Occipital lobe (tissue), 2 donors: Measurements from ENCODE around the gene MYO16. TPM values are rescaled to one million over a fixed set of nuclear protein-coding genes. Genes with fewer than 3 reads are reported as not detected.
A peak's percentile ranks its signal among the peaks of the same experiment; 100 is the strongest.

Experiments
- DNase-seq: peaks from one replicate; lab custom pipeline; 2025; lab: John Stamatoyannopoulos, UW
- total RNA-seq: library from RNA; depleted of rRNA; stranded (reverse); fragments of >200 nt; gene quantifications from one replicate; pipeline ENCODE4 v1.2.3, GENCODE V29; 2014

MYO16 gene
- total RNA-seq, 1 donor from 2014 or later = 105 TPM

- DNase-seq = no peak
Measured at GRCh38 chr13:108789476-108789875, 160.1 kb downstream of the MYO16 start.

DNA sequence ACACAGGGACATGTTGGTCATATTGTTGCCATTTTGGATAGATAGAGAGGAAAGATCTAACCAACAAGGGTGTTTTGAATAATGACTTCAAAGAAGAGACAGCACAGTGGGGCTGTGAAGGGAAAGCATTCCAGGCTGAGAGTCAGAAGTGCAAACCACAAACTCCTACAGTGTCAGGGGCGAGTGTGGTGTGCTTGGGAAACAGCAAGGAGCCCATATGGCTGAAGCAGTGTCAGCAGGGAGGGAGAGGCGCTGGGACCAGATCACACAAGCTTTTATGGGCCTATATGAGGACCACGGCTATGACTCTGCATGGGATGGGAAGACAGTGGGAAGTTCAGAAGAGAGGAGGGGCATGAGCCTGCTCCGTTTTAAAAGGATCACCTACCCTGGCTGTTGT is 166.4 kb downstream of the MYO16 start:
- DNase-seq = no peak

DNA sequence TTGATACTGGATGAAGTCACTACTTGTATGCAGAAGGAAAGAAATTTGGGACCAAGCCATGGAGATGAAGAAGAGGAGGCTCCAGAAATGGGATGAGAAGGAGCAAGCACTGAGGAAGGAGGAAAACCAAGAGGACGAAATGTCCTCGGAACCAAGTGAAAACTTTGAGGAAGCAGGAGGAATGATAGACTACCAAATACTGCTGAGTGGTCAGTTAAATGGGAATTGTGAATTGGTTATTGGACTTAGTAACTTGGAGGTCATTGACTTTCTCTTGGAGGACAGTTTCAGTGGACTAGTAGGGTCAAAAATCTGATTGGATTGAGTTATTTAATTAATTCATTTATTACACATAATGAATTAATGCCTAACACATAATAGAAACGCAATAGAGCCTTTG is 167.9 kb downstream of the MYO16 start:
- no peak for DNase-seq

- DNase-seq = no peak
Measured at GRCh38 chr13:108807841-108808240, 178.4 kb downstream of the MYO16 start.

DNA sequence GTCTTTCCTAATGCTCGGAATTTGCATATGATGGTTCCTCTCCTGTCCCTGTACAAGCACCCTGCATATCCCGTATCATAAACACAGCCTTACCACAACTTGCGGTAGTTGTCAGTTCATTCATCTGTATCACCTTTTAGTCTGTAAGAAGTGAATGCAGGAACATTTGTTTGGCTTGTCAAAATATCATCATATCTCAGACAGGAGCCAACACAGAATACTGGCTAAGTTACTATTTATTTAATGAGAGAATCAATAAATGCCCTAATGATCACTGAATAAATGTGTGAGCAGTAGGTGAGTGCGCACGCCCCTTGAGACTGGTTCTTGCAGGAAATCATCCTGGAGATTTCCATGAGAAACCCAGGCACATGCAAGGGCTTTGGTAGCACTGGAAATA is 182.8 kb downstream of the MYO16 start:
- no peak for DNase-seq

DNA sequence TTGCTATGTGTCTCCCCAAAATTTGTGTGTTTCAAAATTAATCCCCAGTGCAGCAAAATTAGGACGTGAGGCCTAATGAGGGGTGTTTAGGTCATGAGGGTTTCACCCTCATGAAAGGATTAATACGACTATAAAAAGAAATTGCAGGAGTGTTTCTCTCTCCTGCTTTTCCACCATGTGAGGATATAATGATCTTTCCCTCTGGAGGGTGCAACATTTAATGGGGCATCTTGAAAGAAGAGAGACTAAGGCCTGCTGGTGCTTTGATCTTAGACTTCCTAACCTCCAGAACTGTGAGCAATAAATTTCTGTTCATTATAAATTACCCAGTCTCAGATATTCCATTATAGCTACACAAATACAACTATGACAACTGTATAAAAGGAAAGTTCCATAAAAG is 183.2 kb downstream of the MYO16 start:
- no peak for DNase-seq

GRCh38 chr13:108813587-108814170 is 184.3 kb downstream of the MYO16 start:
- DNase-seq = no peak

DNA sequence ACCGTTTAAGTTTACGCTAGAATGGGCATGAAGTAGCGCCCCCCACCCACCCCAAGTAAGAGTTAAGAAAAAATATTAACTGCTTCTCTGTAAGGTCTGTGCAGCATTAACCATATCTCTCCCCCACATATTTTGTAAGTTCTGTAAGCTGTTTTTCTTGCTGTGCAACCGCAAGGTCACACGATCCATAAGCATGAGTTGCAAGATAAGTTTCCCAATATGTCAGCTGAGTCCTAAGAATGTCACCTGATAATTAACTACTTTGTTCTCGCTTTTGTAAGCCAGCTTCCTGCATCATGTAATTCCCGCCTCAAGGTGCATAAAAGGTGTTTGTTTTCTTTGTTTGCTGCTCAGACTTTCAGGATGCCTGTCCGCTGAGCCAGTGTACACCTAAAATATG is 187.0 kb downstream of the MYO16 start:
- DNase-seq = no peak

GRCh38 chr13:108827646-108828045 is 198.2 kb downstream of the MYO16 start:
- no peak for DNase-seq

DNA sequence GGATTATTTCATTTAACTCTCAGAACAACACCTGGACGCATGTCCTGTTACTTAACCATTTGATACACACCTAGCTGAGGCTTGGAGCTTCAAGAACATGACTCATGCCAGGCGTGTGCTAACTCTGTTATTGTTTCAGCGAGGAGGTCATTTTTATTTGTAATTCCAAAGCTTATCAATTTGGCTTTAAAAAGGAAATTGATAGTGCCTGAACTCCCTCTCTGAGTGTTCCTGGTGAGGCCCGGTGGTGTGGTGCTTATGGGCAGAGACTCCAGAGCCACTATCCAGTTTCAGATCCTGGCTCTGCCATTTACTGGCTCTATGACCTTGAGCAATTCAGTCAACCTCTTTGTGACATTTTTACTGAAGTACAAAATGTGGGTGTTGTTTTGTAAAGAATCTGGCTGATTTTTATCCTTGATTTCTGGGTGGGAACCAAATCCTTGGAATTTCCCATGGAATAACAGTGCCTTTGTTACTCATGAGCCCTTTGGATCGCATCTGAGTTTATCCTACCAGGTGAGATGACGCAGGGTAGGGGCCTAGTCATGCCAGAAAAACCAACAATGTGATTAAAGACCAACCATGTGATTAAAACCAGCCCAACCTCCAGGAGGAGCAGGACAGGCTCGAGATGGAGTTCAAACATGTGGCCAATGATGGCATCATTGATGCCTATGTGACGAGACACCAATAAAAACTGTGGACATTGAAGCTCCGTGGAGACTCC is 198.8 kb downstream of the MYO16 start:
- no peak for DNase-seq

GRCh38 chr13:108830916-108831315 is 201.5 kb downstream of the MYO16 start:
- no peak for DNase-seq

GRCh38 chr13:108833531-108833930 is 204.1 kb downstream of the MYO16 start:
- DNase-seq = no peak

GRCh38 chr13:108834193-108834592 is 204.8 kb downstream of the MYO16 start:
- DNase-seq = no peak

DNA sequence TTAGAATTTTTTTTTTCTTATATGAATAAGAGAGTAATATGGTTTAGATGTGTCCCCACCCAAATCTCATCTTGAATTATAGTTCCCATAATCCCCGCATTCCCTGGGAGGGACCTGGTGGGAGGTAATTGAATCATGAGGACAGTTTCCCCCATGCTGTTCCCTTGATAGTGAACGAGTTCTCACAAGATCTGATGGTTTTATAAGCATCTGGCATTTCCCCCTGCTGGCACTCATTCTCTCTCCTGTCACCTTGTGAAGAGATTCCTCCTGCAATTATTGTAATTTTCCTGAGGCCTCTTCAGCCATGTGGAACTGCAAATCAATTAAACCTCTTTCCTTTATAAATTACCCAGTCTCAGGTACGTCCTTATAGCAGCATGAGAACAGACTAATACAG is 205.7 kb downstream of the MYO16 start:
- no peak for DNase-seq

- peak; percentile 7 for DNase-seq
Measured at GRCh38 chr13:108850691-108851090, 221.3 kb downstream of the MYO16 start.

DNA sequence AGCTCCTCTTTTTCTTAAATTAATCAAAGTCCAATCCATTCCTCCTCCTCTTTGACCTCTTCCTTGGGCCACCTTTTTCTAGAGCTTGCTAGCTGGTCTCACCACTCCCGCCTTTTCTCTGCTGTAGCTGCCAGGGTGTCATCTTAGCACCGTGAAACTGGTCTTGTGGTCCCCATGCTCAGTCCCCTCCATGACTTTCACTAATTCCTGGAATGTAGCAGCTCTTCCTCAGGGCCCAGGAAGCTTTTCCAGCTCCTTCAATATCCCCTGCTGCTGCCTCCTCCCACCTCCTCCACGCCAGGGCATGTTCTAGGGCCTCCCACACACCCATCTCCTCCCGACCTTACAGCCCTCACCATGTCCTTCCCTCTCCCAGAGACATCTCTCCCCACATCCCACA is 222.2 kb downstream of the MYO16 start:
- DNase-seq = no peak

- no peak for DNase-seq
Measured at GRCh38 chr13:108853031-108853430, 223.6 kb downstream of the MYO16 start.

- DNase-seq = no peak
Measured at GRCh38 chr13:108855737-108856387, 226.5 kb downstream of the MYO16 start.

GRCh38 chr13:108858676-108859075 is 229.3 kb downstream of the MYO16 start:
- no peak for DNase-seq

- DNase-seq = no peak
Measured at GRCh38 chr13:108859197-108860012, 230.0 kb downstream of the MYO16 start.

DNA sequence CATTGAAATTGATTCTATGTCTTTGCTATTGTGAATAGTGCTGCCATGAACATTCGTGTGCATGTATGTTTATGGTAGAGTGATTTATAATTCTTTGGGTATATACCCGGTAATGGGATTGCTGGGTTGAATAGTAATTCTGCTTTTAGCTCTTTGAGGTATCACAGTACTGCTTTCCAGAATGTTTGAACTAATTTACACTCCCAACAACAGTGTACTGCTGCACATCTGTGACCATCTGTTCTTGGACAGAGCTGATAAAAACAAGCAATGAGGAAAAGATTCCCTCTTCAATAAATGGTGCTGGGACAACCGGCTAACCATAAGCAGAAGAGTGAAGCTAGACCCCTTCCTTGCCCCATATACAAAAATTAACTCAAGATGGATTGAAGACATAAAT is 231.0 kb downstream of the MYO16 start:
- DNase-seq = no peak

GRCh38 chr13:108877300-108877699 is 247.9 kb downstream of the MYO16 start:
- no peak for DNase-seq
